H1 (cell line): ENCODE data around the gene ONECUT3. TPM values are rescaled to one million over a fixed set of nuclear protein-coding genes. Genes with fewer than 3 reads are reported as not detected.
A peak's percentile ranks its signal among the peaks of the same experiment; 100 is the strongest.

ENCODE experiments used
- CTCF ChIA-PET: fragments of 300-600 bp; sonication (Branson Sonifier 250); formaldehyde crosslinking; loops from one replicate; lab custom pipeline; 2021; ENCODE audit not compliant: partially characterized antibody; lab: Charles Lee
- POLR2A ChIA-PET: fragments of 300-600 bp; sonication (Branson Sonifier 250); formaldehyde crosslinking; loops from one replicate; lab custom pipeline; 2021; ENCODE audit warnings: inconsistent platforms; ENCODE audit not compliant: partially characterized antibody; lab: Charles Lee
- DNase-seq, 2 experiments: peaks; one replicate each; pipeline versions ENCODE4 v3.0.0 to v3.0.0-alpha.2; 2010 to 2022; ENCODE audit warnings: low spot score in 2 of 2, low read depth in 1 of 2, mixed read lengths in 1 of 2
- FAIRE-seq: peaks from 2 replicates; lab custom pipeline; 2011; peaks lifted over from hg19 to GRCh38; lab: Jason Lieb, UNC
- H2AFZ ChIP-seq: 2 replicates; pipeline ENCODE4 v1.8.1; 2012; ENCODE audit warnings: low read length, inconsistent platforms
- H2AK5ac ChIP-seq: 2 replicates; pipeline ENCODE4 v1.6.1; 2013; ENCODE audit warnings: low read depth, low read length
- H2BK120ac ChIP-seq: replicated peaks from 2 replicates; pipeline ENCODE3; 2013; ENCODE audit warnings: low read depth, low read length, inconsistent platforms
- H2BK12ac ChIP-seq: 2 replicates; pipeline ENCODE4 v1.6.1; 2013; ENCODE audit warnings: low read depth, low read length
- H2BK15ac ChIP-seq: 2 replicates; pipeline ENCODE4 v1.6.1; 2013; ENCODE audit warnings: low read length
- H2BK20ac ChIP-seq: 2 replicates; pipeline ENCODE4 v1.6.1; 2013; ENCODE audit warnings: low read length
- H2BK5ac ChIP-seq: 2 replicates; pipeline ENCODE4 v1.6.1; 2013; ENCODE audit warnings: low read depth, low read length
- H3K14ac ChIP-seq: 2 replicates; pipeline ENCODE4 v1.6.1; 2013; ENCODE audit warnings: inconsistent platforms; ENCODE audit not compliant: insufficient read length
- H3K18ac ChIP-seq: 2 replicates; pipeline ENCODE4 v1.6.1; 2013; ENCODE audit warnings: low read length; ENCODE audit errors: extremely low read depth
- H3K23ac ChIP-seq: 2 replicates; pipeline ENCODE4 v1.6.1; 2013; ENCODE audit warnings: inconsistent platforms; ENCODE audit not compliant: insufficient read length
- H3K23me2 ChIP-seq: 2 replicates; pipeline ENCODE4 v1.6.1; 2013; ENCODE audit warnings: low read depth, low read length
- H3K27ac ChIP-seq: 2 replicates; pipeline ENCODE4 v1.6.1; 2011; ENCODE audit warnings: low read depth, low read length, inconsistent platforms
- H3K27me3 ChIP-seq, 4 experiments: replicated peaks in 1 of 4; 1 replicate in 1 of 4; 2 replicates in 3 of 4; pipeline versions ENCODE4 v1.6.1 to v1.8.1; 2011 to 2013; ENCODE audit warnings: low read length in 3 of 4, mild to moderate bottlenecking in 3 of 4, inconsistent platforms in 2 of 4, mixed read lengths in 2 of 4, moderate library complexity in 1 of 4; ENCODE audit not compliant: control insufficient read depth in 3 of 4, insufficient read depth in 3 of 4; ENCODE audit errors: extremely low read depth in 1 of 4
- H3K36me3 ChIP-seq, 4 experiments: 2 replicates each; pipeline versions ENCODE4 v1.6.1 to v1.8.1; 2011 to 2013; ENCODE audit warnings: mild to moderate bottlenecking in 4 of 4, low read length in 3 of 4, moderate library complexity in 2 of 4, control low read depth in 1 of 4, inconsistent platforms in 1 of 4; ENCODE audit not compliant: insufficient read depth in 4 of 4, control insufficient read depth in 2 of 4
- H3K4ac ChIP-seq: replicated peaks from 2 replicates; pipeline ENCODE3; 2013; ENCODE audit warnings: low read length, low read depth, mixed read lengths, inconsistent platforms; ENCODE audit not compliant: insufficient read length
- H3K4me1 ChIP-seq, 4 experiments: replicated peaks in 1 of 4; 1 replicate in 1 of 4; 2 replicates in 3 of 4; pipeline versions ENCODE4 v1.6.1 to v1.8.1; 2011 to 2013; ENCODE audit warnings: low read length in 3 of 4, inconsistent platforms in 2 of 4, mixed read lengths in 1 of 4; ENCODE audit not compliant: insufficient read depth in 4 of 4, control insufficient read depth in 3 of 4
- H3K4me2 ChIP-seq, 2 experiments: 2 replicates each; pipeline versions ENCODE4 v1.6.1 to v1.8.1; 2011 to 2013; ENCODE audit warnings: low read depth in 2 of 2, low read length in 2 of 2, control low read depth in 1 of 2, inconsistent platforms in 1 of 2, mild to moderate bottlenecking in 1 of 2; ENCODE audit not compliant: insufficient read depth in 1 of 2
- H3K4me3 ChIP-seq, 4 experiments: fragments of 200-600, 300-600 bp in 1 of 4; sonication (generic), shearing (Covaris generic), sonication (Bioruptor Twin) in 1 of 4; 2 replicates each; pipeline versions ENCODE4 v1.5.1 to v1.8.1; 2011 to 2016; ENCODE audit warnings: low read length in 4 of 4, low read depth in 3 of 4, control low read depth in 2 of 4, inconsistent platforms in 2 of 4, mild to moderate bottlenecking in 2 of 4, mixed read lengths in 1 of 4, moderate library complexity in 1 of 4; ENCODE audit not compliant: insufficient read depth in 2 of 4; ENCODE audit errors: extremely low read depth in 1 of 4
- H3K56ac ChIP-seq: replicated peaks from 2 replicates; pipeline ENCODE3; 2013; ENCODE audit warnings: low read depth, mild to moderate bottlenecking, mixed read lengths, low read length, inconsistent platforms; ENCODE audit not compliant: insufficient read length
- H3K79me1 ChIP-seq: 2 replicates; pipeline ENCODE4 v1.6.1; 2013; ENCODE audit warnings: low read depth, low read length, control low read depth
- H3K79me2 ChIP-seq, 2 experiments: 2 replicates each; pipeline versions ENCODE4 v1.6.1 to v1.8.1; 2012 to 2013; ENCODE audit warnings: low read length in 2 of 2, mild to moderate bottlenecking in 2 of 2, inconsistent platforms in 1 of 2; ENCODE audit not compliant: insufficient read depth in 2 of 2, control insufficient read depth in 1 of 2
- H3K9ac ChIP-seq, 4 experiments: replicated peaks in 1 of 4; 1 replicate in 1 of 4; 2 replicates in 3 of 4; pipeline versions ENCODE4 v1.6.1 to v1.8.1; 2011 to 2013; ENCODE audit warnings: low read depth in 3 of 4, low read length in 3 of 4, control low read depth in 2 of 4, mild to moderate bottlenecking in 2 of 4, moderate library complexity in 2 of 4, inconsistent platforms in 1 of 4; ENCODE audit errors: extremely low read depth in 1 of 4
- H3K9me3 ChIP-seq, 2 experiments: 2 replicates each; pipeline versions ENCODE4 v1.6.1 to v1.8.1; 2012 to 2013; ENCODE audit warnings: mild to moderate bottlenecking in 2 of 2, moderate library complexity in 2 of 2, control low read depth in 1 of 2, inconsistent platforms in 1 of 2, low read depth in 1 of 2, low read length in 1 of 2, mixed read lengths in 1 of 2; ENCODE audit not compliant: insufficient read depth in 2 of 2
- H4K20me1 ChIP-seq, 2 experiments: replicated peaks in 1 of 2; 2 replicates each; pipeline versions ENCODE3 to v1.8.1; 2011 to 2013; ENCODE audit warnings: inconsistent platforms in 2 of 2, low read length in 2 of 2, mild to moderate bottlenecking in 1 of 2; ENCODE audit not compliant: insufficient read depth in 2 of 2, control insufficient read depth in 1 of 2
- H4K5ac ChIP-seq: 2 replicates; pipeline ENCODE4 v1.6.1; 2013; ENCODE audit warnings: low read length, low read depth, mixed read lengths, inconsistent platforms; ENCODE audit not compliant: insufficient read length
- H4K8ac ChIP-seq: 2 replicates; pipeline ENCODE4 v1.8.0; 2013; ENCODE audit warnings: mild to moderate bottlenecking, moderate library complexity, low read length, inconsistent platforms; ENCODE audit not compliant: insufficient read depth; ENCODE audit errors: extremely low read depth
- H4K91ac ChIP-seq: replicated peaks from 2 replicates; pipeline ENCODE3; 2013; ENCODE audit warnings: low read length, mixed read lengths, inconsistent platforms; ENCODE audit not compliant: insufficient read length
- RBBP5 ChIP-seq: IDR thresholded peaks from 2 replicates; pipeline ENCODE4 v1.7.1; 2012; ENCODE audit warnings: low read depth, mild to moderate bottlenecking, inconsistent platforms, low read length, moderate library complexity, borderline replicate concordance
- SP2 ChIP-seq: IDR thresholded peaks from 2 replicates; pipeline ENCODE4 v1.6.1; 2012; ENCODE audit warnings: mild to moderate bottlenecking, low read length, inconsistent platforms
- WGBS, 2 experiments: shearing (Covaris generic) in 1 of 2; methylation state at CpG; one replicate each; pipeline versions ENCODE4 v1.1.6 to v1.1.7; 2013 to 2015; ENCODE audit warnings: low lambda C conversion rate in 2 of 2, mixed read lengths in 2 of 2, inconsistent platforms in 1 of 2, low coverage in 1 of 2, missing lambda C conversion rate in 1 of 2; ENCODE audit not compliant: insufficient replicate concordance in 2 of 2, insufficient coverage in 1 of 2, insufficient read length in 1 of 2; ENCODE audit errors: extremely low coverage in 1 of 2, missing lambda C conversion rate in 1 of 2; 5-methylcytosine and 5-hydroxymethylcytosine counted together
- polyA plus RNA-seq, 7 experiments: library from polyadenylated mRNA; depleted of rRNA in 3 of 7; stranded (reverse) in 5 of 7; unstranded in 2 of 7; fragments of >200 nt in 5 of 7; fragments of 200-250 nt in 2 of 7; gene quantifications; 1 replicate in 5 of 7; 2 replicates in 1 of 7; 4 replicates in 1 of 7; pipeline versions ENCODE4 v1.2.1 to v1.2.3, GENCODE V29; 2011 to 2013; ENCODE audit warnings: missing spikeins in 2 of 7, mixed read lengths in 2 of 7
- total RNA-seq: library from RNA; stranded (reverse); fragmentation: NEBNext Ultra II Directional; extraction: Animal tissue kit (Norgen Biotek cat#: 25700); gene quantifications from 2 replicates; pipeline ENCODE4 v1.2.1, GENCODE V29; 2021

Gene ONECUT3
- total and polyA plus RNA-seq, 2 of the 8 experiments (the other 6 are each of a cell fraction or from before 2014, with no cell fraction given) = not detected

DNA sequence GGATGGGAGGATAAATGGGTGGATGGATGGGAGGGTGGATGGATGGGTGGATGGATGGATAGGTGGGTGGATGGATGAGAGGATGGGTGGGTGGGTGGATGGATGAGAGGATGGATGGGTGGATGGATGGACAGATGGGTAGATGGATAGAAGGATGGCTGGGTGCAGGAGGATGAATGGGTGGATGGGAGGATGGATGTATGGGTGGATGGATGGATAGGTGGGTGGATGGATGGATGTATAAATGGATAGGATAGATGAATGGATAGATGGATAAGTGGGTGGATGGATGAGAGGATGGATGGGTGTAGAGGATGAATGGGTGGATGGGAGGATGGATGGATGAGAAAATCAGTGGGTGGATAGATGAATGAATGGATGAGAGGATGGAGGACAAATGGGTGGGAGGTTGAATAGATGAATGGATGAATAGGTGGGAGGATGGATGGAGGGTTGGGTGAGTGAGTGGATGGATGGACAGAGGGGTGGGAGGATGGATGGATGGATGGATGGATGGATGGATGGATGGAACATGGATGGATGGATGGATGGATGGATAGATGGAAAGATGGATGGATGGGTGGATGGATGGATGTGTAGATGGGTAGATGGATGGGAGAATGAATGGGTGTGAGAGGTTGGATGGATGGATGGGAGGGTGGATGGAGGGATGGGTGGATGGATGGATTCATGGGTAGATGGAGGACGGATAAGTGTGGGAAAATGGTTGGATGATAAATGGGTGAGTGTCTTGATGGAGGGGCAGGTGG is 35.9 kb upstream of the ONECUT3 start:
- Histone ChIP-seq H2AFZ (no peak overlapping the region), H2BK5ac (no peak overlapping the region), H2AK5ac (peak overlapping the region; percentile 95; the same call in 1 of the 2 replicates), H3K9ac (no peak overlapping the region), H3K79me2 (no peaks in the 10 kb centered on the region), H3K9me3 (no peaks in the 10 kb centered on the region), H3K4ac (no peak overlapping the region), H3K27me3 (peaks cover 4 to 22% (median 16%) of the 10 kb centered on the region in 4 experiments; a peak in 5 of 7 replicates), H4K20me1 (peaks cover 0 to 8% of the 10 kb centered on the region in 2 experiments), H3K23ac (no peak overlapping the region), H3K14ac (no peak overlapping the region), H4K8ac (no peak overlapping the region), H3K4me2 (no peak overlapping the region; a peak in 1 of 4 replicates), H3K36me3 (no peaks in the 10 kb centered on the region), H3K56ac (peak overlapping the region; percentile 30), H2BK20ac (no peak overlapping the region), H2BK15ac (peak overlapping the region; percentile 81; the same call in 1 of the 2 replicates), H3K23me2 (peaks cover 22% of the 10 kb centered on the region; the same call in 1 of the 2 replicates), H3K18ac (no peak overlapping the region), H3K79me1 (no peaks in the 10 kb centered on the region), H4K91ac (peak overlapping the region; percentile 54), H3K4me1 (peaks cover 0 to 13% (median 2%) of the 10 kb centered on the region in 4 experiments; a peak in 3 of 7 replicates), H2BK12ac (peak overlapping the region; percentile 50; the same call in 1 of the 2 replicates), H2BK120ac (no peak overlapping the region), H3K4me3 (no peak overlapping the region), H4K5ac (no peak overlapping the region), H3K27ac (no peak overlapping the region)
- TF ChIP-seq SP2 = no peak
- TF ChIP-seq RBBP5 = no peak
- 91 to 100% methylated on average over 1 of the region's 1 CpG for WGBS, 2 experiments
- DNase-seq (no peak), FAIRE-seq (no peak)
- POLR2A ChIA-PET = interaction anchor here (0.6 kb wide), 1 partner anchor 15 kb away, joined by 3 read pairs; no protein-coding TSS in a partner anchor
- CTCF ChIA-PET = interaction anchor here (1.3 kb wide), 1 partner anchor 45 kb away, joined by 7 read pairs; no protein-coding TSS in a partner anchor
